GM19043 (cell line): ENCODE data around the gene VAV3.

ENCODE experiments used
- ATAC-seq: cut with Tn5 transposase; IDR thresholded peaks from one replicate; pipeline ENCODE4 v1.9.1; 2021; ENCODE audit warnings: low read depth; ENCODE audit not compliant: unreplicated experiment

VAV3 gene

GRCh38 chr1:107525961-107526360, 439.0 kb downstream of the VAV3 start:
- ATAC-seq: no peak

- ATAC-seq: no peak
These were observed 439.8 kb downstream of the VAV3 start for GRCh38 chr1:107525145-107525544.

- no peak for ATAC-seq
These were observed 440.7 kb downstream of the VAV3 start for GRCh38 chr1:107524301-107524700.

GRCh38 chr1:107523736-107524135, 441.2 kb downstream of the VAV3 start:
- ATAC-seq: no peak

GRCh38 chr1:107523061-107523460, 441.9 kb downstream of the VAV3 start:
- ATAC-seq: no peak
